Keratinocyte (primary cell): ENCODE data around the gene HPCAL1. TPM values are rescaled to one million over a fixed set of nuclear protein-coding genes. Genes with fewer than 3 reads are reported as not detected.

ENCODE experiments used
- DNase-seq: peaks from one replicate; pipeline ENCODE4 v3.0.0-alpha.2; 2011; ENCODE audit warnings: low read depth, missing footprints, low spot score
- FAIRE-seq: peaks from 2 replicates; lab custom pipeline; 2011; peaks lifted over from hg19 to GRCh38; lab: Jason Lieb, UNC
- H2AFZ ChIP-seq: 2 replicates; pipeline ENCODE4 v1.6.0; 2012; ENCODE audit warnings: low read length, control low read depth, inconsistent platforms; ENCODE audit not compliant: control insufficient read depth
- H3K27ac ChIP-seq: 2 replicates; pipeline ENCODE4 v1.5.1; 2011; ENCODE audit warnings: low read length; ENCODE audit not compliant: control insufficient read depth, insufficient read depth
- H3K27me3 ChIP-seq: 3 replicates; pipeline ENCODE4 v1.6.0; 2011; ENCODE audit warnings: low read length; ENCODE audit not compliant: control insufficient read depth, insufficient read depth; ENCODE audit errors: extremely low read depth
- H3K36me3 ChIP-seq, 2 experiments: 2 replicates in 1 of 2; 3 replicates in 1 of 2; pipeline ENCODE4 v1.5.1; 2011; ENCODE audit warnings: low read length in 2 of 2, mild to moderate bottlenecking in 1 of 2; ENCODE audit not compliant: control insufficient read depth in 2 of 2, insufficient read depth in 2 of 2; ENCODE audit errors: extremely low read depth in 1 of 2
- H3K4me1 ChIP-seq: 3 replicates; pipeline ENCODE4 v1.5.1; 2011; ENCODE audit warnings: low read length; ENCODE audit not compliant: control insufficient read depth, insufficient read depth; ENCODE audit errors: extremely low read depth
- H3K4me2 ChIP-seq: 3 replicates; pipeline ENCODE4 v1.6.0; 2011; ENCODE audit warnings: low read depth, low read length; ENCODE audit not compliant: control insufficient read depth, insufficient read depth; ENCODE audit errors: extremely low read depth
- H3K4me3 ChIP-seq, 3 experiments: fragments of 200-600 bp in 1 of 3; sonication (generic) in 1 of 3; 2 replicates in 2 of 3; 3 replicates in 1 of 3; pipeline ENCODE4 v1.5.1; 2011 to 2016; ENCODE audit warnings: low read length in 3 of 3, mild to moderate bottlenecking in 3 of 3, control low read depth in 2 of 3, inconsistent platforms in 1 of 3, low read depth in 1 of 3, mixed read lengths in 1 of 3, mixed run types in 1 of 3, moderate library complexity in 1 of 3; ENCODE audit not compliant: control insufficient read depth in 2 of 3, insufficient read depth in 2 of 3; ENCODE audit errors: extremely low read depth in 1 of 3
- H3K79me2 ChIP-seq: 2 replicates; pipeline ENCODE4 v1.6.0; 2012; ENCODE audit warnings: low read length; ENCODE audit not compliant: control insufficient read depth, insufficient read depth
- H3K9ac ChIP-seq: 3 replicates; pipeline ENCODE4 v1.6.0; 2011; ENCODE audit warnings: low read length; ENCODE audit not compliant: control insufficient read depth, insufficient read depth; ENCODE audit errors: extremely low read depth
- H3K9me1 ChIP-seq: 3 replicates; pipeline ENCODE4 v1.6.0; 2011; ENCODE audit warnings: low read length; ENCODE audit not compliant: control insufficient read depth, insufficient read depth; ENCODE audit errors: extremely low read depth
- H3K9me3 ChIP-seq: 2 replicates; pipeline ENCODE4 v1.5.1; 2012; ENCODE audit warnings: low read depth, low read length; ENCODE audit not compliant: control insufficient read depth
- H4K20me1 ChIP-seq: 3 replicates; pipeline ENCODE4 v1.6.0; 2011; ENCODE audit warnings: low read length; ENCODE audit not compliant: control insufficient read depth, insufficient read depth; ENCODE audit errors: extremely low read depth
- EZH2 ChIP-seq: IDR thresholded peaks from one replicate; pipeline ENCODE4 v1.6.1; 2012; ENCODE audit warnings: inconsistent platforms, mild to moderate bottlenecking, low read length, moderate library complexity
- dilution Hi-C: fragments of 300-500 bp; cut with MboI; formaldehyde crosslinking; loops from one replicate; pipeline ENCODE4 v1.7.0; 2020; ENCODE audit warnings: low sequenced_read_pairs; ENCODE audit not compliant: extremely low pct_ligation_motif_present
- polyA plus RNA-seq, 5 experiments: library from polyadenylated mRNA; depleted of rRNA in 3 of 5; stranded (reverse) in 3 of 5; stranded (forward) in 1 of 5; unstranded in 1 of 5; fragments of >200 nt; gene quantifications; 1 replicate in 1 of 5; 2 replicates in 3 of 5; 3 replicates in 1 of 5; pipeline versions ENCODE4 v1.2.1 to v1.2.3, GENCODE V29; 2011 to 2012; ENCODE audit warnings: missing spikeins in 2 of 5, low read depth in 1 of 5, low replicate concordance in 1 of 5
- TF ChIP-seq, protein P1 (sequence below), 3 experiments: IDR thresholded peaks in 1 of 3; conservative IDR thresholded peaks in 1 of 3; optimal IDR thresholded peaks in 1 of 3; 2 replicates in 2 of 3; 3 replicates in 1 of 3; pipeline versions ENCODE3 to v1.5.1; 2011; ENCODE audit warnings: low read length in 3 of 3, mild to moderate bottlenecking in 3 of 3, moderate library complexity in 2 of 3, control low read depth in 1 of 3, inconsistent platforms in 1 of 3; ENCODE audit not compliant: insufficient read depth in 2 of 3; ENCODE audit errors: extremely low read depth in 1 of 3

Gene HPCAL1
- polyA plus RNA-seq, 1 donor (not counting 4 experiments of a cell fraction or from before 2014, with no cell fraction given): 18.0 TPM

GRCh38 chr2:10407432-10407831 is 104.7 kb downstream of the HPCAL1 start:
- Histone ChIP-seq H2AFZ (no peak overlapping the region), H3K4me2 (peak overlapping the region; percentile 79), H3K79me2 (no peaks in the 10 kb centered on the region), H3K27me3 (no peaks in the 10 kb centered on the region), H3K4me1 (peaks cover 63% of the 10 kb centered on the region), H3K4me3 (no peak overlapping the region), H3K27ac (peak overlapping the region; percentile 96), H3K36me3 (peaks cover 2 to 9% of the 10 kb centered on the region in 2 experiments), H3K9me1 (no peaks in the 10 kb centered on the region), H3K9ac (peak overlapping the region; percentile 63), H4K20me1 (no peaks in the 10 kb centered on the region), H3K9me3 (no peaks in the 10 kb centered on the region)
- DNase-seq (no peak), FAIRE-seq (no peak)
- dilution Hi-C loops: no loop called here
- TF ChIP-seq EZH2: no peak
- TF ChIP-seq, protein P1, sequence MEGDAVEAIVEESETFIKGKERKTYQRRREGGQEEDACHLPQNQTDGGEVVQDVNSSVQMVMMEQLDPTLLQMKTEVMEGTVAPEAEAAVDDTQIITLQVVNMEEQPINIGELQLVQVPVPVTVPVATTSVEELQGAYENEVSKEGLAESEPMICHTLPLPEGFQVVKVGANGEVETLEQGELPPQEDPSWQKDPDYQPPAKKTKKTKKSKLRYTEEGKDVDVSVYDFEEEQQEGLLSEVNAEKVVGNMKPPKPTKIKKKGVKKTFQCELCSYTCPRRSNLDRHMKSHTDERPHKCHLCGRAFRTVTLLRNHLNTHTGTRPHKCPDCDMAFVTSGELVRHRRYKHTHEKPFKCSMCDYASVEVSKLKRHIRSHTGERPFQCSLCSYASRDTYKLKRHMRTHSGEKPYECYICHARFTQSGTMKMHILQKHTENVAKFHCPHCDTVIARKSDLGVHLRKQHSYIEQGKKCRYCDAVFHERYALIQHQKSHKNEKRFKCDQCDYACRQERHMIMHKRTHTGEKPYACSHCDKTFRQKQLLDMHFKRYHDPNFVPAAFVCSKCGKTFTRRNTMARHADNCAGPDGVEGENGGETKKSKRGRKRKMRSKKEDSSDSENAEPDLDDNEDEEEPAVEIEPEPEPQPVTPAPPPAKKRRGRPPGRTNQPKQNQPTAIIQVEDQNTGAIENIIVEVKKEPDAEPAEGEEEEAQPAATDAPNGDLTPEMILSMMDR (optimal IDR thresholded peaks at IDR 0.05 in 1 of 3, IDR thresholded peaks at IDR 0.05 in 1 of 3, conservative IDR thresholded peaks at IDR 0.05 in 1 of 3; ENCODE audit: extremely low read depth in 1 of 3, insufficient read depth in 2 of 3, low read length in 3 of 3): no peak

GRCh38 chr2:10407841-10408648 is 105.3 kb downstream of the HPCAL1 start:
- dilution Hi-C loops: no loop called here
- peak overlapping the region; percentile 63 for H3K9ac ChIP-seq
- H3K27me3 ChIP-seq: no peaks in the 10 kb centered on the region
- H3K4me3 ChIP-seq: peak overlapping the region in 2 of 3 experiments; percentile 15 to 26
- H3K4me1 ChIP-seq: peaks cover 69% of the 10 kb centered on the region
- peaks cover 2 to 9% of the 10 kb centered on the region in 2 experiments for H3K36me3 ChIP-seq
- no peaks in the 10 kb centered on the region for H3K9me3 ChIP-seq
- no peaks in the 10 kb centered on the region for H3K79me2 ChIP-seq
- H4K20me1 ChIP-seq: no peaks in the 10 kb centered on the region
- TF ChIP-seq, protein P1 (optimal IDR thresholded peaks at IDR 0.05 in 1 of 3, IDR thresholded peaks at IDR 0.05 in 1 of 3, conservative IDR thresholded peaks at IDR 0.05 in 1 of 3; ENCODE audit: extremely low read depth in 1 of 3, insufficient read depth in 2 of 3, low read length in 3 of 3): no peak
- TF ChIP-seq EZH2: no peak
- FAIRE-seq (peak; percentile 96), DNase-seq (peak; percentile 80)
- no peaks in the 10 kb centered on the region for H3K9me1 ChIP-seq
- peak overlapping the region; percentile 79 for H3K4me2 ChIP-seq
- H3K27ac ChIP-seq: peak overlapping the region; percentile 96
- H2AFZ ChIP-seq: no peak overlapping the region
